Vagina (tissue), 2 donors: ENCODE results near the gene PABPC3.

Experiments used
- POLR2A ChIP-seq, 2 donors: fragments of 450-650 bp; IDR thresholded peaks; one replicate each; pipeline ENCODE4 v1.6.1; 2017; ENCODE audit warnings: antibody characterized with exemption in 2 of 2, mild to moderate bottlenecking in 2 of 2, moderate library complexity in 2 of 2
- POLR2AphosphoS5 ChIP-seq, 2 donors: sonication (generic); formaldehyde crosslinking; IDR thresholded peaks; one replicate each; pipeline ENCODE4 v1.9.0; 2017; ENCODE audit warnings: antibody characterized with exemption in 2 of 2, mild to moderate bottlenecking in 2 of 2, low read depth in 1 of 2; ENCODE audit not compliant: insufficient read depth in 1 of 2
- TF ChIP-seq, protein P1 (sequence below), 3 experiments: fragments of 450-650 bp in 2 of 3; fragments of 200-600 bp in 1 of 3; sonication (generic) in 1 of 3; IDR thresholded peaks; one replicate each; pipeline ENCODE4 v1.5.1; 2017 to 2019; ENCODE audit warnings: antibody characterized with exemption in 3 of 3, mild to moderate bottlenecking in 2 of 3, moderate library complexity in 2 of 3

DNA sequence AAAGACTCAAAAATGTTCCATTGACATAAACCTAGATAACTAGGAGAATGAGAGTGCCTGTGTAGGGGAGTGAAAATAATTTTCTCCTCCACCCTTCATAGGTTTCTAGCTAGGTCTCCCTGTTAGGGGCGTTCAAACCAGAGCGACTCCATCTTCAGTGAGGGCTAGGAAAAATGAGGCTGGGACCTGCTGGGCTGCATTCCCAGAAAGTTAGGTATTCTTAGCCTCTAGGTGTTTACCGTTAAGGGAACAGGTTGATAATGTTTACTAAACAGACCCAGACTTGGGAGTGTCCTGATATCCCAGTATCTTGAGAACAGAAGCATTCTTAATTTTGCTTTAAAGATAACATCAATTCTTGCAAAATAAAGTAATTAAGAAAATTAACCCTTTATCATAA is 20.1 kb downstream of the PABPC3 start:
- TF ChIP-seq, protein P1, sequence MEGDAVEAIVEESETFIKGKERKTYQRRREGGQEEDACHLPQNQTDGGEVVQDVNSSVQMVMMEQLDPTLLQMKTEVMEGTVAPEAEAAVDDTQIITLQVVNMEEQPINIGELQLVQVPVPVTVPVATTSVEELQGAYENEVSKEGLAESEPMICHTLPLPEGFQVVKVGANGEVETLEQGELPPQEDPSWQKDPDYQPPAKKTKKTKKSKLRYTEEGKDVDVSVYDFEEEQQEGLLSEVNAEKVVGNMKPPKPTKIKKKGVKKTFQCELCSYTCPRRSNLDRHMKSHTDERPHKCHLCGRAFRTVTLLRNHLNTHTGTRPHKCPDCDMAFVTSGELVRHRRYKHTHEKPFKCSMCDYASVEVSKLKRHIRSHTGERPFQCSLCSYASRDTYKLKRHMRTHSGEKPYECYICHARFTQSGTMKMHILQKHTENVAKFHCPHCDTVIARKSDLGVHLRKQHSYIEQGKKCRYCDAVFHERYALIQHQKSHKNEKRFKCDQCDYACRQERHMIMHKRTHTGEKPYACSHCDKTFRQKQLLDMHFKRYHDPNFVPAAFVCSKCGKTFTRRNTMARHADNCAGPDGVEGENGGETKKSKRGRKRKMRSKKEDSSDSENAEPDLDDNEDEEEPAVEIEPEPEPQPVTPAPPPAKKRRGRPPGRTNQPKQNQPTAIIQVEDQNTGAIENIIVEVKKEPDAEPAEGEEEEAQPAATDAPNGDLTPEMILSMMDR (IDR thresholded peaks at IDR 0.05): no peak
- no peak for TF ChIP-seq POLR2A (IDR thresholded peaks at IDR 0.05)
- no peak for TF ChIP-seq POLR2AphosphoS5 (IDR thresholded peaks at IDR 0.05; ENCODE audit: insufficient read depth in 1 of 2, low read depth in 1 of 2)
